ENCODE results near the gene ANKRD13D.

DNA sequence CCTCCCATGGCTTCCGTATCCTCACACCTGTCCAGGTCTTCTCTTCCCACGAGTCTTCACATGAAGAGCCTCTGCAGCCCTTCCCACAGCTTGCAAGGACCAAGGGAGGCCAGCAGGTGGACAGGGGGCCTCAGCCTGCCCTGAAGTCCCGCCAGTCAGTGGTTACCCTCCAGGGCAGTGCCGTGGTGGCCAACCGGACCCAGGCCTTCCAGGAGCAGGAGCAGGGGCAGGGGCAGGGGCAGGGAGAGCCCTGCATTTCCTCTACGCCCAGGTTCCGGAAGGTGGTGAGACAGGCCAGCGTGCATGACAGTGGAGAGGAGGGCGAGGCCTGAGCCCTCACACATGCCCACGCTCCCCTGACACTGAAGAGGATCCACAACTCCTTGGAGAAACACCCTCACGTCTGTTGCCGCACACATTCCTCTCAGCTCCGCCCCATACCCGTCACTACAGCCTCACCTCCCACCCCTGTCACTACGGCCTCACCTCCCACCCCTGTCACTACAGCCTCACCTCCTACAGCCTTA is 22.5 kb downstream of the ANKRD13D start:
- no peak for TF ChIP-seq CTCF (conservative IDR thresholded peaks at IDR 0.05)
- no peak for TF ChIP-seq ZFX (IDR thresholded peaks at IDR 0.05)

Measured in C4-2B (cell line).